ENCODE data around the gene AHRR.

Gene AHRR

GRCh38 chr5:435961-436640, 114.6 kb downstream of the AHRR start:
- TF ChIP-seq REST (IDR thresholded peaks at IDR 0.05; ENCODE audit: insufficient read depth in 1 of 2, low read depth in 2 of 2, low read length in 2 of 2) (no peak), TAF1 (IDR thresholded peaks at IDR 0.05; ENCODE audit: borderline replicate concordance, insufficient read depth, low read length) (no peak), SIN3A (IDR thresholded peaks at IDR 0.05; ENCODE audit: borderline replicate concordance, insufficient read depth, low read length) (no peak), FOXP2 (optimal IDR thresholded peaks at IDR 0.05; ENCODE audit: borderline replicate concordance, extremely low read depth, extremely low read length, insufficient read depth) (no peak), POLR2AphosphoS5 (IDR thresholded peaks at IDR 0.05; ENCODE audit: low read depth, low read length) (no peak)

GRCh38 chr5:436641-436975, 115.1 kb downstream of the AHRR start:
- TF ChIP-seq TAF1 (IDR thresholded peaks at IDR 0.05; ENCODE audit: borderline replicate concordance, insufficient read depth, low read length) (no peak), REST (IDR thresholded peaks at IDR 0.05; ENCODE audit: insufficient read depth in 1 of 2, low read depth in 2 of 2, low read length in 2 of 2) (no peak), POLR2AphosphoS5 (IDR thresholded peaks at IDR 0.05; ENCODE audit: low read depth, low read length) (no peak)

GRCh38 chr5:437281-437771, 115.8 kb downstream of the AHRR start:
- TF ChIP-seq FOXP2 (optimal IDR thresholded peaks at IDR 0.05; ENCODE audit: borderline replicate concordance, extremely low read depth, extremely low read length, insufficient read depth) (no peak), TAF1 (IDR thresholded peaks at IDR 0.05; ENCODE audit: borderline replicate concordance, insufficient read depth, low read length) (no peak), POLR2AphosphoS5 (IDR thresholded peaks at IDR 0.05; ENCODE audit: low read depth, low read length) (no peak), REST (IDR thresholded peaks at IDR 0.05; ENCODE audit: insufficient read depth in 1 of 2, low read depth in 2 of 2, low read length in 2 of 2) (no peak), SIN3A (IDR thresholded peaks at IDR 0.05; ENCODE audit: borderline replicate concordance, insufficient read depth, low read length) (no peak)

GRCh38 chr5:438481-438981, 117.0 kb downstream of the AHRR start:
- TF ChIP-seq POLR2AphosphoS5 (IDR thresholded peaks at IDR 0.05; ENCODE audit: low read depth, low read length) (no peak), SIN3A (IDR thresholded peaks at IDR 0.05; ENCODE audit: borderline replicate concordance, insufficient read depth, low read length) (no peak), REST (IDR thresholded peaks at IDR 0.05; ENCODE audit: insufficient read depth in 1 of 2, low read depth in 2 of 2, low read length in 2 of 2) (no peak), FOXP2 (optimal IDR thresholded peaks at IDR 0.05; ENCODE audit: borderline replicate concordance, extremely low read depth, extremely low read length, insufficient read depth) (no peak), TAF1 (IDR thresholded peaks at IDR 0.05; ENCODE audit: borderline replicate concordance, insufficient read depth, low read length) (no peak)

All from PFSK-1 (cell line).